Mesenchymal stem cell (in vitro differentiated cells and primary cell): ENCODE measurements around the gene RFK.

Experiments
- DNase-seq: peaks from one replicate; pipeline ENCODE4 v3.0.0-alpha.2; 2013
- H2AFZ ChIP-seq: one replicate; pipeline ENCODE4 v1.6.1; 2013; ENCODE audit warnings: low read depth, mild to moderate bottlenecking, control low read depth, inconsistent platforms, low read length, moderate library complexity
- H2AK5ac ChIP-seq: 2 replicates; pipeline ENCODE4 v1.6.1; 2013; ENCODE audit warnings: low read length, moderate library complexity, mild to moderate bottlenecking, inconsistent platforms; ENCODE audit not compliant: severe bottlenecking
- H2BK120ac ChIP-seq: one replicate; pipeline ENCODE4 v1.6.1; 2013; ENCODE audit warnings: low read depth, mild to moderate bottlenecking, inconsistent platforms, low read length, moderate library complexity
- H2BK12ac ChIP-seq, 2 experiments: one replicate each; pipeline ENCODE4 v1.6.1; 2013; ENCODE audit warnings: inconsistent platforms in 2 of 2, low read length in 2 of 2, mild to moderate bottlenecking in 2 of 2, moderate library complexity in 2 of 2, control low read depth in 1 of 2
- H2BK15ac ChIP-seq: one replicate; pipeline ENCODE4 v1.6.1; 2013; ENCODE audit warnings: mild to moderate bottlenecking, low read depth, inconsistent platforms; ENCODE audit not compliant: poor library complexity, severe bottlenecking
- H2BK5ac ChIP-seq: 2 replicates; pipeline ENCODE4 v1.6.1; 2013; ENCODE audit warnings: low read depth, mild to moderate bottlenecking, low read length, control low read depth, inconsistent platforms; ENCODE audit not compliant: poor library complexity, severe bottlenecking
- H3K14ac ChIP-seq, 2 experiments: one replicate each; pipeline ENCODE4 v1.6.1; 2013; ENCODE audit warnings: inconsistent platforms in 2 of 2, low read length in 2 of 2, control low read depth in 1 of 2, mild to moderate bottlenecking in 1 of 2, moderate library complexity in 1 of 2
- H3K18ac ChIP-seq, 2 experiments: one replicate each; pipeline ENCODE4 v1.6.1; 2013; ENCODE audit warnings: inconsistent platforms in 2 of 2, low read length in 2 of 2, control low read depth in 1 of 2, low read depth in 1 of 2, mild to moderate bottlenecking in 1 of 2
- H3K23ac ChIP-seq, 2 experiments: one replicate each; pipeline ENCODE4 v1.6.1; 2013; ENCODE audit warnings: inconsistent platforms in 2 of 2, low read length in 2 of 2, mild to moderate bottlenecking in 2 of 2, moderate library complexity in 2 of 2, control low read depth in 1 of 2
- H3K27ac ChIP-seq: 2 replicates; pipeline ENCODE4 v1.5.1; 2013; ENCODE audit warnings: mild to moderate bottlenecking, moderate library complexity, low read length, control low read depth, inconsistent platforms; ENCODE audit not compliant: poor library complexity, severe bottlenecking
- H3K27me3 ChIP-seq, 2 experiments: 2 replicates each; pipeline versions ENCODE4 v1.6.1 to v1.7.0; 2013; ENCODE audit warnings: low read length in 2 of 2, mild to moderate bottlenecking in 2 of 2, moderate library complexity in 2 of 2, control low read depth in 1 of 2, inconsistent platforms in 1 of 2; ENCODE audit not compliant: control insufficient read depth in 1 of 2, insufficient read depth in 1 of 2
- H3K36me3 ChIP-seq, 2 experiments: 2 replicates each; pipeline versions ENCODE4 v1.6.1 to v1.7.0; 2013; ENCODE audit warnings: low read length in 2 of 2, control low read depth in 1 of 2, inconsistent platforms in 1 of 2, low read depth in 1 of 2, mild to moderate bottlenecking in 1 of 2; ENCODE audit not compliant: insufficient read depth in 2 of 2, control insufficient read depth in 1 of 2
- H3K4ac ChIP-seq, 2 experiments: one replicate each; pipeline ENCODE4 v1.6.1; 2013; ENCODE audit warnings: inconsistent platforms in 2 of 2, low read length in 2 of 2, mild to moderate bottlenecking in 2 of 2, moderate library complexity in 2 of 2, control low read depth in 1 of 2, low read depth in 1 of 2
- H3K4me1 ChIP-seq: 2 replicates; pipeline ENCODE4 v1.6.1; 2013; ENCODE audit warnings: low read depth, low read length, control low read depth; ENCODE audit not compliant: control insufficient read depth, insufficient read depth
- H3K4me2 ChIP-seq: 2 replicates; pipeline ENCODE4 v1.6.1; 2013; ENCODE audit warnings: low read length, mild to moderate bottlenecking, inconsistent platforms; ENCODE audit not compliant: poor library complexity, severe bottlenecking
- H3K4me3 ChIP-seq, 2 experiments: 2 replicates each; pipeline versions ENCODE4 v1.5.1 to v1.7.0; 2013; ENCODE audit warnings: low read length in 2 of 2, mild to moderate bottlenecking in 2 of 2, control low read depth in 1 of 2, low read depth in 1 of 2; ENCODE audit not compliant: insufficient read depth in 1 of 2
- H3K79me1 ChIP-seq: replicated peaks from 2 replicates; pipeline ENCODE4 v1.6.1; 2013; ENCODE audit warnings: mild to moderate bottlenecking, control low read depth, low read length, inconsistent platforms; ENCODE audit not compliant: poor library complexity, severe bottlenecking
- H3K9ac ChIP-seq: 2 replicates; pipeline ENCODE4 v1.7.0; 2013; ENCODE audit warnings: mild to moderate bottlenecking, low read length, moderate library complexity
- H3K9me3 ChIP-seq: 2 replicates; pipeline ENCODE4 v1.7.0; 2013; ENCODE audit warnings: mild to moderate bottlenecking, low read length; ENCODE audit not compliant: control insufficient read depth
- H4K8ac ChIP-seq: one replicate; pipeline ENCODE4 v1.6.1; 2013; ENCODE audit warnings: inconsistent platforms, mild to moderate bottlenecking, low read length, moderate library complexity
- H4K91ac ChIP-seq: one replicate; pipeline ENCODE4 v1.6.1; 2013; ENCODE audit warnings: mild to moderate bottlenecking, low read length, inconsistent platforms
- WGBS: methylation state at CpG from one replicate; pipeline ENCODE4 v1.1.7; 2013; ENCODE audit warnings: mixed read lengths; 5-methylcytosine and 5-hydroxymethylcytosine counted together

Gene RFK

DNA sequence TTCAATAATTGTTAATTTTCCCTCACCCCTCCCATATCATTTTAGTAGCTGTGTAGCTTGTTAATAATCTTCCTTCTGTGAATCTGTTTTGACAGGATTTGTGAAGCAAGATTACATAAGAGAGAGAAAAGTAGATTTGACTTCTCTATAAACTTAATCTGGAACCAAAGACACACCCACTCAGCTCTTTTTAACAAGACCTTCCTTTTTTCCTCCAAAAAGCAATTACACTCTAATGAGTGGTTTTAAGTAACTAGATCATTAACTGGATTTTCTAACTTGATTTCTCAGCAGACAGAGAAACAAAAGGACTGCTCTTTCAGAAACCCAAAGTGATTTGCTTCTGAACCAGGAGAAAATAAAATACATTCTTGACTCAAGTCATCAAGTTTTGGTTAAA lies 21.9 kb downstream of the RFK start:
- no peak overlapping the region for H3K9ac ChIP-seq
- H3K14ac ChIP-seq = no peak overlapping the region
- no peak overlapping the region for H3K23ac ChIP-seq
- H3K36me3 ChIP-seq = no peaks in the 10 kb centered on the region
- no peak overlapping the region for H2AFZ ChIP-seq
- peak overlapping the region; percentile 52 for H3K27ac ChIP-seq
- peaks cover 11% of the 10 kb centered on the region for H3K4me1 ChIP-seq
- H3K4me2 ChIP-seq = no peak overlapping the region
- H3K4me3 ChIP-seq = no peak overlapping the region
- no peak for DNase-seq
- no peak overlapping the region for H3K18ac ChIP-seq
- H2AK5ac ChIP-seq = no peak overlapping the region
- H3K4ac ChIP-seq = no peak overlapping the region
- H2BK12ac ChIP-seq = no peak overlapping the region
- no peak overlapping the region for H4K91ac ChIP-seq
- H3K27me3 ChIP-seq = no peaks in the 10 kb centered on the region
- no peak overlapping the region for H4K8ac ChIP-seq
- no peak overlapping the region for H2BK5ac ChIP-seq
- no peaks in the 10 kb centered on the region for H3K79me1 ChIP-seq
- H2BK15ac ChIP-seq = no peak overlapping the region
- no peak overlapping the region for H2BK120ac ChIP-seq
- H3K9me3 ChIP-seq = no peaks in the 10 kb centered on the region

DNA sequence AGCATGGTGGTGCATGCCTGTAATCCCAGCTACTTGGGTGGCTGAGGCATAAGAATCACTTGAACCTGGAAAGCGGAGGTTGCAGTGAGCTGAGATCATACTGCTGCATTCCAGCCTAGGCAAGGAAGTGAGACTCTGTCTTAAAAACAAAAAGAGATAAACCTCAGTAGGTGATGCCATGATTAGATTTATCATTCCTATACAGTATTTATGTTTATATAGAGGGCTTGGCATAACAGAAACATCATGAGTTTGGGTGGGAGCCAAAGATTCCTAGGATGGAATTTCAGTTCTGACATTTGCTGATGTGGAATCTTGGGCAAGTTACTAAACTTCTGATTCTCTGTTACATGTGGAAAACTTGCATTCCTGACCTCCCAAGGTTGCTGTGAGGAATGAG lies 22.3 kb downstream of the RFK start:
- H3K9me3 ChIP-seq = no peaks in the 10 kb centered on the region

DNA sequence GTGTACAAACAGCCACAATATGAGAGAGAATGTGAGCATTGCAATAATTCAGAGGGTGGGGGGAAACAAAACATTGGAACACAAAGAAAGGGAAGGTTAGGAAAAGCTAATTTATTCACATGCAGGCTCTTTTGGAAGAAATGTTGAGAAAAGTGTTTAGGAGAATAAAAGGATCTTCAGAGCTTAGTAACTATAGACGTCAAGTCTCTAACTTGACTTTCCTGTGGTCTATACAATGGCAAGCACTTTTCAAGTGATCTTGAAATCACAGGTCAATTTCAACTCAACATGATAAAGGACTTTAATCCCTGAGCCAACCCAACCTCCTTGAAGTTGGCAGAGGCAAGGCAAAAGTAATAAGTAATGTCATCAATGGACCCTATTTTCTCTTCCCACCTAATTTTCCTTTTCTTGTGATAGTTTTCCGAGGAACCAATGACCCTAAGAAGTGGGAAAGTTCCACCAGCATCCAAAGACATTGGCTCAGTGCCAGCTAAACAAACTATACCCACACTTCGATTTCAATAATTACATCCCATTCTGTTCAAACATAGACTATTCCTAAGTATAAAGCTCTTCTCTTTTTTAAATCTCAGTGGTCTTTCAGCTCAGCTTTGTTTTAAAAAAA lies 23.7 kb downstream of the RFK start:
- no peak for DNase-seq
- Histone ChIP-seq H3K18ac (no peak overlapping the region), H3K27ac (no peak overlapping the region), H3K36me3 (no peaks in the 10 kb centered on the region), H2BK5ac (no peak overlapping the region), H2BK120ac (no peak overlapping the region), H3K14ac (no peak overlapping the region), H3K23ac (no peak overlapping the region), H2AK5ac (peak overlapping the region; percentile 19), H3K9ac (no peak overlapping the region), H3K9me3 (no peaks in the 10 kb centered on the region), H4K8ac (no peak overlapping the region), H3K4me3 (no peak overlapping the region), H3K4me1 (peaks cover 9% of the 10 kb centered on the region), H2AFZ (no peak overlapping the region), H3K27me3 (no peaks in the 10 kb centered on the region), H2BK12ac (no peak overlapping the region), H3K4me2 (no peak overlapping the region), H3K79me1 (no peaks in the 10 kb centered on the region), H3K4ac (no peak overlapping the region), H2BK15ac (no peak overlapping the region), H4K91ac (no peak overlapping the region)
- 99% methylated on average over 2 of the region's 3 CpGs for WGBS

More for the DNA sequence above, 22.3 kb downstream of the RFK start:
- no peak overlapping the region for H2BK15ac ChIP-seq
- no peak overlapping the region for H2BK120ac ChIP-seq
- no peak overlapping the region for H4K8ac ChIP-seq
- H3K4ac ChIP-seq = no peak overlapping the region
- H3K36me3 ChIP-seq = no peaks in the 10 kb centered on the region
- H3K18ac ChIP-seq = no peak overlapping the region
- no peak overlapping the region for H3K23ac ChIP-seq
- H3K79me1 ChIP-seq = no peaks in the 10 kb centered on the region
- H3K4me3 ChIP-seq = no peak overlapping the region
- no CpG with 5 or more reads among the region's 1 CpG for WGBS
- no peak overlapping the region for H2AK5ac ChIP-seq
- H3K4me2 ChIP-seq = no peak overlapping the region
- no peak overlapping the region for H2BK5ac ChIP-seq
- peak; percentile 54 for DNase-seq
- no peak overlapping the region for H3K14ac ChIP-seq
- H3K27ac ChIP-seq = peak overlapping the region; percentile 55
- no peak overlapping the region for H4K91ac ChIP-seq
- no peak overlapping the region for H3K9ac ChIP-seq
- H2BK12ac ChIP-seq = no peak overlapping the region
- no peaks in the 10 kb centered on the region for H3K27me3 ChIP-seq
- H2AFZ ChIP-seq = no peak overlapping the region
- H3K4me1 ChIP-seq = peaks cover 11% of the 10 kb centered on the region

GRCh38 chr9:76369583-76369982 lies 24.6 kb downstream of the RFK start:
- Histone ChIP-seq H3K4ac (no peak overlapping the region), H3K9me3 (no peaks in the 10 kb centered on the region), H2BK120ac (no peak overlapping the region), H2BK5ac (no peak overlapping the region), H3K27me3 (no peaks in the 10 kb centered on the region), H3K14ac (no peak overlapping the region), H3K23ac (no peak overlapping the region), H3K9ac (no peak overlapping the region), H4K8ac (no peak overlapping the region), H3K4me3 (no peak overlapping the region), H2AK5ac (no peak overlapping the region), H3K79me1 (no peaks in the 10 kb centered on the region), H3K4me2 (peak overlapping the region; percentile 31), H4K91ac (no peak overlapping the region), H3K4me1 (peaks cover 7% of the 10 kb centered on the region), H3K36me3 (no peaks in the 10 kb centered on the region), H2AFZ (no peak overlapping the region), H3K27ac (peak overlapping the region; percentile 60), H3K18ac (no peak overlapping the region), H2BK12ac (no peak overlapping the region), H2BK15ac (no peak overlapping the region)
- peak; percentile 43 for DNase-seq
- 81% methylated on average over 3 of the region's 4 CpGs for WGBS
